ENCODE data around the gene SACM1L. TPM values are rescaled to one million over a fixed set of nuclear protein-coding genes. Genes with fewer than 3 reads are reported as not detected.

SACM1L gene
- total RNA-seq, 2 experiments from 2014 or later, result 44.9 to 51.0 TPM

- H3K27ac Mint-ChIP-seq, result no peak overlapping the region
- CTCF ChIA-PET, result interaction anchor here (1.0 kb wide), 1 partner anchor 41 kb away, joined by 3 read pairs; no protein-coding TSS in a partner anchor
- H3K4me1 Mint-ChIP-seq (ENCODE audit: low read depth), result peaks cover 56% of the 10 kb centered on the region
- H3K27me3 Mint-ChIP-seq (ENCODE audit: low read depth), result no peaks in the 10 kb centered on the region
- H3K9me3 Mint-ChIP-seq, result no peaks in the 10 kb centered on the region
- H3K4me3 Mint-ChIP-seq, result no peak overlapping the region
- no peak for DNase-seq
- intact Hi-C loops (cut with micrococcal nuclease), result no loop called here
- H3K36me3 Mint-ChIP-seq (ENCODE audit: low read depth), result peaks cover 21% of the 10 kb centered on the region
Observed at GRCh38 chr3:45700570-45701073, 11.4 kb downstream of the SACM1L start.

- no peak for DNase-seq
- Mint-ChIP-seq H3K27ac (no peak overlapping the region), H3K36me3 (ENCODE audit: low read depth) (peaks cover 23% of the 10 kb centered on the region), H3K27me3 (ENCODE audit: low read depth) (no peaks in the 10 kb centered on the region), H3K4me1 (ENCODE audit: low read depth) (peaks cover 55% of the 10 kb centered on the region), H3K4me3 (no peak overlapping the region), H3K9me3 (no peaks in the 10 kb centered on the region)
- CTCF ChIA-PET, result interaction anchor here (1.2 kb wide), 1 partner anchor 12 kb away, joined by 3 read pairs; no protein-coding TSS in a partner anchor
- intact Hi-C loops (cut with micrococcal nuclease), result no loop called here
Observed at GRCh38 chr3:45701172-45701867, 12.1 kb downstream of the SACM1L start.

- H3K36me3 Mint-ChIP-seq (ENCODE audit: low read depth), result peaks cover 31% of the 10 kb centered on the region
- H3K9me3 Mint-ChIP-seq, result no peaks in the 10 kb centered on the region
- no peak overlapping the region for H3K4me3 Mint-ChIP-seq
- DNase-seq, result no peak
- no peaks in the 10 kb centered on the region for H3K27me3 Mint-ChIP-seq (ENCODE audit: low read depth)
- CTCF ChIA-PET, result interaction anchor here (1.0 to 3.2 kb wide), 6 partner anchors 10 to 190 kb away, joined by 3 to 11 read pairs (median 5); no protein-coding TSS in a partner anchor
- intact Hi-C loops (cut with micrococcal nuclease), result no loop called here
- H3K27ac Mint-ChIP-seq, result no peak overlapping the region
- H3K4me1 Mint-ChIP-seq (ENCODE audit: low read depth), result peaks cover 41% of the 10 kb centered on the region
Observed at GRCh38 chr3:45704301-45704943, 15.2 kb downstream of the SACM1L start.

GRCh38 chr3:45705839-45706808 is 16.9 kb downstream of the SACM1L start:
- no peak for DNase-seq

GRCh38 chr3:45711931-45712330 is 22.7 kb downstream of the SACM1L start:
- H3K36me3 Mint-ChIP-seq (ENCODE audit: low read depth), result peaks cover 43% of the 10 kb centered on the region
- peaks cover 10% of the 10 kb centered on the region for H3K4me1 Mint-ChIP-seq (ENCODE audit: low read depth)
- CTCF ChIA-PET, result no interaction called here
- no peak for DNase-seq
- no peaks in the 10 kb centered on the region for H3K9me3 Mint-ChIP-seq
- no peak overlapping the region for H3K4me3 Mint-ChIP-seq
- H3K27me3 Mint-ChIP-seq (ENCODE audit: low read depth), result no peaks in the 10 kb centered on the region
- H3K27ac Mint-ChIP-seq, result no peak overlapping the region
- intact Hi-C loops (cut with micrococcal nuclease), result no loop called here

More at GRCh38 chr3:45705839-45706808, 16.9 kb downstream of the SACM1L start:
- no peak overlapping the region for H3K4me3 Mint-ChIP-seq
- intact Hi-C loops (cut with micrococcal nuclease), result no loop called here
- CTCF ChIA-PET, result interaction anchor here (0.7 to 1.7 kb wide), 2 partner anchors 9 to 46 kb away, joined by 3 to 6 read pairs; no protein-coding TSS in a partner anchor
- peaks cover 30% of the 10 kb centered on the region for H3K4me1 Mint-ChIP-seq (ENCODE audit: low read depth)
- H3K27me3 Mint-ChIP-seq (ENCODE audit: low read depth), result no peaks in the 10 kb centered on the region
- peak overlapping the region; percentile 6 for H3K27ac Mint-ChIP-seq
- H3K9me3 Mint-ChIP-seq, result no peaks in the 10 kb centered on the region
- H3K36me3 Mint-ChIP-seq (ENCODE audit: low read depth), result peaks cover 35% of the 10 kb centered on the region

- H3K27me3 Mint-ChIP-seq (ENCODE audit: low read depth), result no peaks in the 10 kb centered on the region
- intact Hi-C loops (cut with micrococcal nuclease), result no loop called here
- peaks cover 42% of the 10 kb centered on the region for H3K36me3 Mint-ChIP-seq (ENCODE audit: low read depth)
- peaks cover 14% of the 10 kb centered on the region for H3K4me1 Mint-ChIP-seq (ENCODE audit: low read depth)
- no peak for DNase-seq
- CTCF ChIA-PET, result no interaction called here
- no peak overlapping the region for H3K4me3 Mint-ChIP-seq
- H3K27ac Mint-ChIP-seq, result no peak overlapping the region
- H3K9me3 Mint-ChIP-seq, result no peaks in the 10 kb centered on the region
Observed at GRCh38 chr3:45712434-45713110, 23.4 kb downstream of the SACM1L start.

GRCh38 chr3:45715945-45716344 is 26.7 kb downstream of the SACM1L start:
- Mint-ChIP-seq H3K27me3 (ENCODE audit: low read depth) (no peaks in the 10 kb centered on the region), H3K4me3 (no peak overlapping the region), H3K27ac (no peak overlapping the region), H3K36me3 (ENCODE audit: low read depth) (peaks cover 36% of the 10 kb centered on the region), H3K9me3 (no peaks in the 10 kb centered on the region), H3K4me1 (ENCODE audit: low read depth) (peaks cover 21% of the 10 kb centered on the region)
- DNase-seq, result no peak
- intact Hi-C loops (cut with micrococcal nuclease), result loop anchor here (2.0 kb wide), 1 partner anchor 21 kb away; no protein-coding TSS in a partner anchor
- CTCF ChIA-PET, result interaction anchor here (0.7 kb wide), 1 partner anchor 44 kb away, joined by 4 read pairs; no protein-coding TSS in a partner anchor

- no peak overlapping the region for H3K27ac Mint-ChIP-seq
- peaks cover 21% of the 10 kb centered on the region for H3K4me1 Mint-ChIP-seq (ENCODE audit: low read depth)
- H3K4me3 Mint-ChIP-seq, result no peak overlapping the region
- H3K27me3 Mint-ChIP-seq (ENCODE audit: low read depth), result no peaks in the 10 kb centered on the region
- DNase-seq, result no peak
- peaks cover 31% of the 10 kb centered on the region for H3K36me3 Mint-ChIP-seq (ENCODE audit: low read depth)
- CTCF ChIA-PET, result no interaction called here
- H3K9me3 Mint-ChIP-seq, result no peaks in the 10 kb centered on the region
- intact Hi-C loops (cut with micrococcal nuclease), result loop anchor here (2.0 kb wide), 1 partner anchor 22 kb away; no protein-coding TSS in a partner anchor
Observed at GRCh38 chr3:45716790-45717336, 27.7 kb downstream of the SACM1L start.

GRCh38 chr3:45719655-45720487 is 30.7 kb downstream of the SACM1L start:
- no peak for DNase-seq
- H3K27ac Mint-ChIP-seq, result no peak overlapping the region
- intact Hi-C loops (cut with micrococcal nuclease), result no loop called here
- H3K4me1 Mint-ChIP-seq (ENCODE audit: low read depth), result peaks cover 29% of the 10 kb centered on the region
- no peaks in the 10 kb centered on the region for H3K9me3 Mint-ChIP-seq
- no peak overlapping the region for H3K4me3 Mint-ChIP-seq
- CTCF ChIA-PET, result no interaction called here
- peaks cover 48% of the 10 kb centered on the region for H3K36me3 Mint-ChIP-seq (ENCODE audit: low read depth)
- no peaks in the 10 kb centered on the region for H3K27me3 Mint-ChIP-seq (ENCODE audit: low read depth)

GRCh38 chr3:45724911-45725310 is 35.7 kb downstream of the SACM1L start:
- no peaks in the 10 kb centered on the region for H3K27me3 Mint-ChIP-seq (ENCODE audit: low read depth)
- no peak overlapping the region for H3K4me3 Mint-ChIP-seq
- no peak for DNase-seq
- H3K9me3 Mint-ChIP-seq, result no peaks in the 10 kb centered on the region
- peaks cover 54% of the 10 kb centered on the region for H3K36me3 Mint-ChIP-seq (ENCODE audit: low read depth)
- H3K4me1 Mint-ChIP-seq (ENCODE audit: low read depth), result peaks cover 22% of the 10 kb centered on the region
- H3K27ac Mint-ChIP-seq, result no peak overlapping the region
- CTCF ChIA-PET, result no interaction called here
- intact Hi-C loops (cut with micrococcal nuclease), result no loop called here

- no peaks in the 10 kb centered on the region for H3K27me3 Mint-ChIP-seq (ENCODE audit: low read depth)
- no peaks in the 10 kb centered on the region for H3K9me3 Mint-ChIP-seq
- H3K4me1 Mint-ChIP-seq (ENCODE audit: low read depth), result peaks cover 18% of the 10 kb centered on the region
- DNase-seq, result no peak
- no peak overlapping the region for H3K27ac Mint-ChIP-seq
- CTCF ChIA-PET, result interaction anchor here (1.3 kb wide), 1 partner anchor 68 kb away, joined by 8 read pairs; no protein-coding TSS in a partner anchor
- intact Hi-C loops (cut with micrococcal nuclease), result no loop called here
- H3K4me3 Mint-ChIP-seq, result no peak overlapping the region
- H3K36me3 Mint-ChIP-seq (ENCODE audit: low read depth), result peaks cover 54% of the 10 kb centered on the region
Observed at GRCh38 chr3:45729614-45730013, 40.4 kb downstream of the SACM1L start.
